OCI-LY7 (cell line): ENCODE data around the gene MSL3B.
"Not testable (repeated sequence)": the region's sequence is repeated elsewhere in the genome, so short reads cannot be mapped to it uniquely, and the experiment has no call there.

Experiments used
- CTCF ChIP-seq: fragments of 200-600 bp; sonication (generic); conservative IDR thresholded peaks from 2 replicates; pipeline ENCODE4 v1.5.1; 2014; ENCODE audit warnings: mild to moderate bottlenecking, antibody characterized with exemption, low read length, moderate library complexity, mixed read lengths
- EZH2phosphoT487 ChIP-seq: fragments of 200-600 bp; sonication (generic); IDR thresholded peaks from 2 replicates; pipeline ENCODE4 v1.6.1; 2018; ENCODE audit warnings: low read depth, borderline replicate concordance, mild to moderate bottlenecking, mixed run types, antibody characterized with exemption, low read length, moderate library complexity, mixed read lengths

- not testable (repeated sequence) for TF ChIP-seq CTCF, EZH2phosphoT487
Measured at GRCh38 chr2:233872125-233872524, 3.9 kb upstream of the MSL3B start.
